Measurements from ENCODE around the gene PNO1. TPM values are rescaled to one million over a fixed set of nuclear protein-coding genes. Genes with fewer than 3 reads are reported as not detected.

The PNO1 gene
- total and polyA plus RNA-seq, 9 of the 15 experiments (the other 6 are each of a cell fraction or from before 2014, with no cell fraction given) = 11.8 to 81.7 (median 41.1) TPM

DNA sequence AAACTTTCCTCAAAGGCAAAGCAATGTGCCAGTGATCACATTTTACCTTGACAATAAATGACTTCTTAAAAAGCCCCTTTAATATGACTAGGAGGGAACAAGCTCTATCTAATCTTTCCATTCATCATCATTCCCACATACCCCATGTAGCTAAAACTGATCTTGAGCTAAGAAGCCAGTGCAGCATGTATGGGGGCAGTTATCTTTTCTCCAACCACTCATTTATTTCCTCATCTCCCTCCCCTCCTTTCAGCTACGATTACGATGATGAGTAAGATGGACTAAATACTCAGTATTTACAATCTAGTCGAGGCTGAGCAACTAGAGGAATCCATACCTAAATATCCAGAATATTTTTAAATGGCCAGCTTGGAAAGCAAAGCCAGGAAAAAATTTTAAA lies 35.5 kb downstream of the PNO1 start (continued):
- TF ChIP-seq NCOR1 (IDR thresholded peaks at IDR 0.05) (peak; percentile 36), GMEB1 (CRISPR knock-in tag; IDR thresholded peaks at IDR 0.05) (no peak), ATF7 (IDR thresholded peaks at IDR 0.05) (no peak), ZNF57 (CRISPR knock-in tag; IDR thresholded peaks at IDR 0.05) (no peak), ETV6 (IDR thresholded peaks at IDR 0.05; ENCODE audit: borderline replicate concordance in 1 of 2, low read depth in 2 of 2, low read length in 1 of 2) (no peak), ETV6 (CRISPR knock-in tag; IDR thresholded peaks at IDR 0.05; ENCODE audit: borderline replicate concordance) (no peak), ZNF124 (CRISPR knock-in tag; IDR thresholded peaks at IDR 0.05) (no peak), TCF7L2 (IDR thresholded peaks at IDR 0.05; ENCODE audit: low read depth, low read length) (no peak), EWSR1 (IDR thresholded peaks at IDR 0.05; ENCODE audit: borderline replicate concordance, low read depth, partially characterized antibody) (no peak), KAT2B (IDR thresholded peaks at IDR 0.05; ENCODE audit: low read depth, low read length) (no peak), CHAMP1 (IDR thresholded peaks at IDR 0.05) (no peak), ZFX (CRISPR knock-in tag; IDR thresholded peaks at IDR 0.05) (no peak), ZNF224 (CRISPR knock-in tag; IDR thresholded peaks at IDR 0.05) (no peak), SIN3B (IDR thresholded peaks at IDR 0.05; ENCODE audit: low read depth) (no peak), SMARCA4 (IDR thresholded peaks at IDR 0.05) (peak; percentile 35), ZNF133 (CRISPR knock-in tag; IDR thresholded peaks at IDR 0.05) (no peak), RAD51 (IDR thresholded peaks at IDR 0.05; ENCODE audit: borderline replicate concordance, low read depth) (no peak), ZNF217 (CRISPR knock-in tag; IDR thresholded peaks at IDR 0.05) (no peak), ZNF77 (CRISPR knock-in tag; IDR thresholded peaks at IDR 0.05) (no peak), EGR1 (conservative IDR thresholded peaks at IDR 0.05) (peak; percentile 46; the same call in 1 of the 2 replicates), NCOA4 (IDR thresholded peaks at IDR 0.05; ENCODE audit: partially characterized antibody) (no peak), SMARCB1 (IDR thresholded peaks at IDR 0.05; ENCODE audit: insufficient read length, low read depth) (no peak), U2AF2 (optimal IDR thresholded peaks at IDR 0.05; ENCODE audit: low read depth, low read length) (no peak), ESRRB (CRISPR knock-in tag; IDR thresholded peaks at IDR 0.05; ENCODE audit: borderline replicate concordance) (no peak), RBM17 (IDR thresholded peaks at IDR 0.05; ENCODE audit: borderline replicate concordance, low read depth, low read length) (no peak), RBM25 (IDR thresholded peaks at IDR 0.05; ENCODE audit: low read depth, low read length, severe bottlenecking) (no peak)
- TF ChIP-seq, protein P1, sequence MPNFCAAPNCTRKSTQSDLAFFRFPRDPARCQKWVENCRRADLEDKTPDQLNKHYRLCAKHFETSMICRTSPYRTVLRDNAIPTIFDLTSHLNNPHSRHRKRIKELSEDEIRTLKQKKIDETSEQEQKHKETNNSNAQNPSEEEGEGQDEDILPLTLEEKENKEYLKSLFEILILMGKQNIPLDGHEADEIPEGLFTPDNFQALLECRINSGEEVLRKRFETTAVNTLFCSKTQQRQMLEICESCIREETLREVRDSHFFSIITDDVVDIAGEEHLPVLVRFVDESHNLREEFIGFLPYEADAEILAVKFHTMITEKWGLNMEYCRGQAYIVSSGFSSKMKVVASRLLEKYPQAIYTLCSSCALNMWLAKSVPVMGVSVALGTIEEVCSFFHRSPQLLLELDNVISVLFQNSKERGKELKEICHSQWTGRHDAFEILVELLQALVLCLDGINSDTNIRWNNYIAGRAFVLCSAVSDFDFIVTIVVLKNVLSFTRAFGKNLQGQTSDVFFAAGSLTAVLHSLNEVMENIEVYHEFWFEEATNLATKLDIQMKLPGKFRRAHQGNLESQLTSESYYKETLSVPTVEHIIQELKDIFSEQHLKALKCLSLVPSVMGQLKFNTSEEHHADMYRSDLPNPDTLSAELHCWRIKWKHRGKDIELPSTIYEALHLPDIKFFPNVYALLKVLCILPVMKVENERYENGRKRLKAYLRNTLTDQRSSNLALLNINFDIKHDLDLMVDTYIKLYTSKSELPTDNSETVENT (CRISPR knock-in tag; IDR thresholded peaks at IDR 0.05) = no peak
